GM12865 (cell line): ENCODE data around the gene INF2.

Experiments used
- DNase-seq: peaks from one replicate; pipeline ENCODE4 v3.0.0; 2010; ENCODE audit warnings: low read depth
- H3K4me3 ChIP-seq: 2 replicates; pipeline ENCODE4 v1.5.1; 2011; ENCODE audit warnings: mild to moderate bottlenecking, low read depth, low read length, control low read depth
- TF ChIP-seq, protein P1 (sequence below): IDR thresholded peaks from 2 replicates; pipeline ENCODE4 v1.5.1; 2011; ENCODE audit warnings: low read length, control low read depth, low read depth, inconsistent platforms; ENCODE audit not compliant: insufficient read depth; ENCODE audit errors: missing control alignments

INF2 gene

GRCh38 chr14:104712881-104713734, 23.7 kb downstream of the INF2 start:
- TF ChIP-seq, protein P1, sequence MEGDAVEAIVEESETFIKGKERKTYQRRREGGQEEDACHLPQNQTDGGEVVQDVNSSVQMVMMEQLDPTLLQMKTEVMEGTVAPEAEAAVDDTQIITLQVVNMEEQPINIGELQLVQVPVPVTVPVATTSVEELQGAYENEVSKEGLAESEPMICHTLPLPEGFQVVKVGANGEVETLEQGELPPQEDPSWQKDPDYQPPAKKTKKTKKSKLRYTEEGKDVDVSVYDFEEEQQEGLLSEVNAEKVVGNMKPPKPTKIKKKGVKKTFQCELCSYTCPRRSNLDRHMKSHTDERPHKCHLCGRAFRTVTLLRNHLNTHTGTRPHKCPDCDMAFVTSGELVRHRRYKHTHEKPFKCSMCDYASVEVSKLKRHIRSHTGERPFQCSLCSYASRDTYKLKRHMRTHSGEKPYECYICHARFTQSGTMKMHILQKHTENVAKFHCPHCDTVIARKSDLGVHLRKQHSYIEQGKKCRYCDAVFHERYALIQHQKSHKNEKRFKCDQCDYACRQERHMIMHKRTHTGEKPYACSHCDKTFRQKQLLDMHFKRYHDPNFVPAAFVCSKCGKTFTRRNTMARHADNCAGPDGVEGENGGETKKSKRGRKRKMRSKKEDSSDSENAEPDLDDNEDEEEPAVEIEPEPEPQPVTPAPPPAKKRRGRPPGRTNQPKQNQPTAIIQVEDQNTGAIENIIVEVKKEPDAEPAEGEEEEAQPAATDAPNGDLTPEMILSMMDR: no peak
- no peak overlapping the region for H3K4me3 ChIP-seq
- no peak for DNase-seq

DNA sequence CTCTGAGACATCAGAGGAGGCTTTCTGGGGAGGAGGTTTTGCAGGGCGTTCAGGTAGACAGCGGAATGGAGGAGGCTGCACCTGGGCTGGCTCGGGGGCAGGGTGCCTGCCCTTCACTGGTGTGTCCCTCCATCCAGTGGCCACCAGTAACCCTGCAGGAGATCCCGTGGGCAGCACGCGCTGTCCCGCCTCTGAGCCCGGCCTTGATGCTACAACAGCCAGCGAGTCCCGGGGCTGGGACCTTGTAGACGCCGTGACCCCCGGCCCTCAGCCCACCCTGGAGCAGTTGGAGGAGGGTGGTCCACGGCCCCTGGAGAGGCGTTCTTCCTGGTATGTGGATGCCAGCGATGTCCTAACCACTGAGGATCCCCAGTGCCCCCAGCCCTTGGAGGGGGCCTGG, 24.6 kb downstream of the INF2 start:
- DNase-seq: no peak
- no peak overlapping the region for H3K4me3 ChIP-seq
- TF ChIP-seq, protein P1: no peak

GRCh38 chr14:104714681-104715080, 25.3 kb downstream of the INF2 start:
- H3K4me3 ChIP-seq: no peak overlapping the region
- TF ChIP-seq, protein P1: no peak
- no peak for DNase-seq

DNA sequence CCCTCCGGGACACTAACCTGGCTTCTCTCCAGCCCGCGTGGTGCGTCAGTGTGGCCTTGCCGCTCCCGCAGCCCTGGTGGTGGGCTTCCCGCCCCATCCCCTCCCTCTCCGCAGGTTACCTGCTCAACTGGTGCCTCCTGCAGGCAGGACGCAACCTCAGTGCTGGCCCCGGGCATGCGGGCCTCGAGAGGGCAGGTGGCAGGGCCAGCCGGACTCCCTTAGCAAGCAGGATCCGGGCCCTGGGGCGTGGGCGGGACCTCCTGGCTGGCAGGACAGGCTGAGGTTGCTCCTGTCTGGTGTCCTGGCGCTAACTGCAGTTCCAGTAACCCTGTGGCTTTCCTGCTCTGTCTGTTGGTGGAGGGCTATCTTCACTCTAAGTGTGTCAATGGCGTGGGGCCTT, 26.0 kb downstream of the INF2 start:
- TF ChIP-seq, protein P1: no peak
- DNase-seq: no peak

GRCh38 chr14:104715871-104716270, 26.5 kb downstream of the INF2 start:
- no peak overlapping the region for H3K4me3 ChIP-seq
- TF ChIP-seq, protein P1: no peak
- DNase-seq: no peak

More for the DNA sequence above, 26.0 kb downstream of the INF2 start:
- no peak overlapping the region for H3K4me3 ChIP-seq

- no peak for DNase-seq
- H3K4me3 ChIP-seq: no peak overlapping the region
- TF ChIP-seq, protein P1: no peak
These were observed 27.7 kb downstream of the INF2 start for GRCh38 chr14:104717137-104717536.

- no peak for DNase-seq
- H3K4me3 ChIP-seq: no peak overlapping the region
- TF ChIP-seq, protein P1: no peak
These were observed 28.2 kb downstream of the INF2 start for GRCh38 chr14:104717646-104718045.
